Prostate gland (tissue), 2 donors: ENCODE results near the gene LRRC30. TPM values are rescaled to one million over a fixed set of nuclear protein-coding genes. Genes with fewer than 3 reads are reported as not detected.

ENCODE experiments used
- DNase-seq: peaks from one replicate; pipeline ENCODE4 v3.0.0-alpha.2; 2019; ENCODE audit warnings: low spot score
- H3K27ac ChIP-seq, 2 donors: fragments of 200-600 bp; sonication (generic); 2 replicates each; pipeline ENCODE4 v1.5.1; 2017 to 2019
- H3K27me3 ChIP-seq: fragments of 200-600 bp; sonication (generic); replicated peaks from 2 replicates; pipeline ENCODE4 v1.5.1; 2019; ENCODE audit not compliant: insufficient read depth
- H3K36me3 ChIP-seq, 2 donors: fragments of 200-600 bp; sonication (generic); 1 replicate in 1 of 2; 2 replicates in 1 of 2; pipeline versions ENCODE4 v1.5.1 to v1.8.1; 2017 to 2019
- H3K4me1 ChIP-seq: fragments of 200-600 bp; sonication (generic); replicated peaks from 2 replicates; pipeline ENCODE4 v1.5.1; 2019
- H3K4me3 ChIP-seq, 2 donors: fragments of 200-600 bp; sonication (generic); 2 replicates each; pipeline ENCODE4 v1.5.1; 2017 to 2019
- H3K9me3 ChIP-seq: fragments of 200-600 bp; sonication (generic); 2 replicates; pipeline ENCODE4 v1.5.1; 2017
- CTCF ChIP-seq, 4 experiments: fragments of 200-600 bp in 2 of 4; fragments of 450-650 bp in 2 of 4; sonication (generic) in 2 of 4; IDR thresholded peaks; 1 replicate in 3 of 4; 2 replicates in 1 of 4; pipeline ENCODE4 v1.5.1; 2016 to 2019; ENCODE audit warnings: antibody characterized with exemption in 4 of 4, mild to moderate bottlenecking in 2 of 4, moderate library complexity in 2 of 4
- POLR2A ChIP-seq: fragments of 450-650 bp; IDR thresholded peaks from one replicate; pipeline ENCODE4 v1.6.1; 2016; ENCODE audit warnings: antibody characterized with exemption, mild to moderate bottlenecking
- POLR2AphosphoS5 ChIP-seq: sonication (generic); formaldehyde crosslinking; IDR thresholded peaks from one replicate; pipeline ENCODE4 v1.6.1; 2017; ENCODE audit warnings: antibody characterized with exemption
- WGBS: methylation state at CpG from one replicate; pipeline ENCODE4 v1.1.5; 2018; 5-methylcytosine and 5-hydroxymethylcytosine counted together
- intact Hi-C: fragments of 100-400 bp; cut with DNase I; formaldehyde crosslinking; loops from one replicate; pipeline ENCODE4 v1.14.2; 2022
- total RNA-seq, 2 donors: library from RNA; depleted of rRNA; stranded (reverse); fragments of >200 nt; gene quantifications; one replicate each; pipeline ENCODE4 v1.1.0, GENCODE V29; 2016

Gene LRRC30
- total RNA-seq, 2 donors from 2014 or later = not detected

GRCh38 chr18:7205346-7205745 is 25.5 kb upstream of the LRRC30 start:
- H3K4me3 ChIP-seq = no peak overlapping the region
- no peak for DNase-seq
- H3K9me3 ChIP-seq = no peaks in the 10 kb centered on the region
- intact Hi-C loops = no loop called here
- TF ChIP-seq POLR2AphosphoS5 (peak; percentile 20), POLR2A (no peak), CTCF (IDR thresholded peaks at IDR 0.05) (no peak)
- no peaks in the 10 kb centered on the region for H3K27me3 ChIP-seq
- H3K27ac ChIP-seq = peak overlapping the region in 1 of 2 donors; percentile 38
- H3K36me3 ChIP-seq = no peaks in the 10 kb centered on the region
- peaks cover 12% of the 10 kb centered on the region for H3K4me1 ChIP-seq

GRCh38 chr18:7206217-7206616 is 24.7 kb upstream of the LRRC30 start:
- no peak overlapping the region for H3K27ac ChIP-seq
- whole genome bisulfite sequencing = 40% methylated on average over 6 of the region's 6 CpGs
- TF ChIP-seq CTCF (IDR thresholded peaks at IDR 0.05) (no peak), POLR2A (no peak), POLR2AphosphoS5 (no peak)

GRCh38 chr18:7207366-7207915 is 23.4 kb upstream of the LRRC30 start:
- Histone ChIP-seq H3K4me1 (peaks cover 12% of the 10 kb centered on the region), H3K9me3 (no peaks in the 10 kb centered on the region), H3K27me3 (no peaks in the 10 kb centered on the region), H3K27ac (no peak overlapping the region), H3K4me3 (no peak overlapping the region), H3K36me3 (no peaks in the 10 kb centered on the region)
- WGBS = 72% methylated on average over 4 of the region's 4 CpGs
- TF ChIP-seq POLR2A (no peak), POLR2AphosphoS5 (no peak), CTCF (IDR thresholded peaks at IDR 0.05) (no peak)
- intact Hi-C loops = no loop called here
- DNase-seq = no peak

More at GRCh38 chr18:7206217-7206616, 24.7 kb upstream of the LRRC30 start:
- intact Hi-C loops = no loop called here
- H3K9me3 ChIP-seq = no peaks in the 10 kb centered on the region
- peaks cover 12% of the 10 kb centered on the region for H3K4me1 ChIP-seq
- no peaks in the 10 kb centered on the region for H3K36me3 ChIP-seq
- no peak overlapping the region for H3K4me3 ChIP-seq
- no peak for DNase-seq
- H3K27me3 ChIP-seq = no peaks in the 10 kb centered on the region

GRCh38 chr18:7221424-7222155 is 9.3 kb upstream of the LRRC30 start:
- H3K4me3 ChIP-seq = no peak overlapping the region
- no peaks in the 10 kb centered on the region for H3K4me1 ChIP-seq
- H3K27me3 ChIP-seq = no peaks in the 10 kb centered on the region
- H3K9me3 ChIP-seq = no peaks in the 10 kb centered on the region
- H3K36me3 ChIP-seq = no peaks in the 10 kb centered on the region
- intact Hi-C loops = no loop called here
- DNase-seq = peak; percentile 20
- TF ChIP-seq POLR2AphosphoS5 = no peak
- peak in 2 of 4 experiments; percentile 40 to 41 for TF ChIP-seq CTCF (IDR thresholded peaks at IDR 0.05)
- no peak for TF ChIP-seq POLR2A
- WGBS = 55% methylated on average over 5 of the region's 5 CpGs
- no peak overlapping the region for H3K27ac ChIP-seq

- TF ChIP-seq POLR2A (no peak), POLR2AphosphoS5 (no peak), CTCF (IDR thresholded peaks at IDR 0.05) (no peak)
- no peak for DNase-seq
- no peaks in the 10 kb centered on the region for H3K36me3 ChIP-seq
- 77% methylated on average over 3 of the region's 3 CpGs for WGBS
- intact Hi-C loops = no loop called here
- H3K27me3 ChIP-seq = no peaks in the 10 kb centered on the region
- H3K4me3 ChIP-seq = no peak overlapping the region
- no peaks in the 10 kb centered on the region for H3K4me1 ChIP-seq
- H3K9me3 ChIP-seq = no peaks in the 10 kb centered on the region
- H3K27ac ChIP-seq = no peak overlapping the region
Measured at GRCh38 chr18:7224198-7224597, 6.7 kb upstream of the LRRC30 start.
